ENCODE measurements around the gene ADORA1.
A peak's percentile ranks its signal among the peaks of the same experiment; 100 is the strongest.

The ADORA1 gene

GRCh38 chr1:203161703-203162102 is 34.2 kb downstream of the ADORA1 start:
- no peak for DNase-seq

GRCh38 chr1:203162403-203162802 is 34.9 kb downstream of the ADORA1 start:
- no peak for DNase-seq

GRCh38 chr1:203163891-203164635 is 36.5 kb downstream of the ADORA1 start:
- no peak for DNase-seq

- DNase-seq: no peak
Measured at GRCh38 chr1:203165101-203165799, 37.7 kb downstream of the ADORA1 start.

GRCh38 chr1:203165800-203166161 is 38.3 kb downstream of the ADORA1 start:
- DNase-seq: no peak

GRCh38 chr1:203166192-203166940 is 38.8 kb downstream of the ADORA1 start:
- no peak for DNase-seq

GRCh38 chr1:203167026-203167912 is 39.7 kb downstream of the ADORA1 start:
- no peak for DNase-seq

GRCh38 chr1:203167913-203168200 is 40.3 kb downstream of the ADORA1 start:
- no peak for DNase-seq

- DNase-seq: no peak
Measured at GRCh38 chr1:203168256-203168786, 40.8 kb downstream of the ADORA1 start.

GRCh38 chr1:203168991-203169390 is 41.5 kb downstream of the ADORA1 start:
- DNase-seq: no peak

- no peak for DNase-seq
Measured at GRCh38 chr1:203169770-203170520, 42.4 kb downstream of the ADORA1 start.

GRCh38 chr1:203170625-203171330 is 43.3 kb downstream of the ADORA1 start:
- no peak for DNase-seq

GRCh38 chr1:203171341-203172183 is 44.0 kb downstream of the ADORA1 start:
- no peak for DNase-seq

GRCh38 chr1:203172184-203173010 is 44.9 kb downstream of the ADORA1 start:
- DNase-seq: peak; percentile 62

- no peak for DNase-seq
Measured at GRCh38 chr1:203173011-203173555, 45.6 kb downstream of the ADORA1 start.

- DNase-seq: no peak
Measured at GRCh38 chr1:203173566-203173965, 46.0 kb downstream of the ADORA1 start.

GRCh38 chr1:203174324-203174985 is 46.9 kb downstream of the ADORA1 start:
- DNase-seq: no peak

- no peak for DNase-seq
Measured at GRCh38 chr1:203175237-203175826, 47.8 kb downstream of the ADORA1 start, which contains the start of gene MYBPH. MYBPH (minus strand) TSS chr1:203175826; CDS start chr1:203175755, 71 bp downstream.

All from EL (cell line).